DMS53 treated with DMSO at 0.1 percent for 48 hours (cell line): ENCODE results near the gene ISOC2.

Experiments
- DNase-seq: peaks from one replicate; lab custom pipeline; 2025; ENCODE audit not compliant: unreplicated experiment; lab: John Stamatoyannopoulos, UW

ISOC2 gene

GRCh38 chr19:55479451-55480230 lies 18.2 kb upstream of the ISOC2 start:
- no peak for DNase-seq

- DNase-seq = no peak
Observed at GRCh38 chr19:55479045-55479444, 17.6 kb upstream of the ISOC2 start.

GRCh38 chr19:55478364-55478763 lies 16.9 kb upstream of the ISOC2 start:
- no peak for DNase-seq

- no peak for DNase-seq
Observed at GRCh38 chr19:55477905-55478304, 16.5 kb upstream of the ISOC2 start.

GRCh38 chr19:55476100-55476775 lies 14.8 kb upstream of the ISOC2 start, which contains the start of gene ZNF628:
Gene ZNF628 (plus strand): TSS chr19:55476617. CDS start chr19:55479911, 3,294 bp downstream.
- peak; percentile 87 for DNase-seq

GRCh38 chr19:55474269-55475265 lies 13.1 kb upstream of the ISOC2 start:
- no peak for DNase-seq

- no peak for DNase-seq
Observed at GRCh38 chr19:55473225-55474012, 12.0 kb upstream of the ISOC2 start.

- no peak for DNase-seq
Observed at GRCh38 chr19:55472463-55472862, 11.0 kb upstream of the ISOC2 start.

- DNase-seq = no peak
Observed at GRCh38 chr19:55471266-55471665, 9.8 kb upstream of the ISOC2 start.

- no peak for DNase-seq
Observed at GRCh38 chr19:55468054-55468393, 6.6 kb upstream of the ISOC2 start.

GRCh38 chr19:55467236-55468053 lies 6.0 kb upstream of the ISOC2 start:
- no peak for DNase-seq

GRCh38 chr19:55466241-55466614 lies 4.8 kb upstream of the ISOC2 start:
- no peak for DNase-seq

- no peak for DNase-seq
Observed at GRCh38 chr19:55465460-55466240, 4.2 kb upstream of the ISOC2 start.

GRCh38 chr19:55464662-55465054 lies 3.2 kb upstream of the ISOC2 start, which contains the start of gene C19orf85:
Gene C19orf85 (minus strand): TSS chr19:55464751. CDS start chr19:55464554, 197 bp downstream.
- DNase-seq = no peak

- DNase-seq = no peak
Observed at GRCh38 chr19:55464039-55464661, 2.7 kb upstream of the ISOC2 start.

- no peak for DNase-seq
Observed at GRCh38 chr19:55463583-55464031, 2.2 kb upstream of the ISOC2 start.

- DNase-seq = no peak
Observed at GRCh38 chr19:55462722-55463121, 1.3 kb upstream of the ISOC2 start.

GRCh38 chr19:55461974-55462626 lies 658 bp upstream of the ISOC2 start:
- DNase-seq = peak; percentile 36
